Neural cell (in vitro differentiated cells): ENCODE measurements around the gene FEZF2. TPM values are rescaled to one million over a fixed set of nuclear protein-coding genes. Genes with fewer than 3 reads are reported as not detected.

Experiments used
- H2AFZ ChIP-seq: fragments of 200-600, 300-800 bp; sonication (generic), shearing (Covaris generic); 2 replicates; pipeline ENCODE4 v1.6.0; 2014; ENCODE audit warnings: low read depth, mild to moderate bottlenecking, antibody characterized with exemption, low read length, moderate library complexity
- H3F3A ChIP-seq: fragments of 200-600 bp; shearing (Covaris generic); 2 replicates; pipeline ENCODE4 v1.6.1; 2016; ENCODE audit warnings: mild to moderate bottlenecking, moderate library complexity, mixed read lengths, antibody characterized with exemption, low read length; ENCODE audit not compliant: insufficient read depth, poor library complexity, severe bottlenecking
- H3K27ac ChIP-seq: fragments of 200-600, 300-800 bp; sonication (generic), shearing (Covaris generic); 2 replicates; pipeline ENCODE4 v1.5.1; 2014; ENCODE audit warnings: mild to moderate bottlenecking, low read length, moderate library complexity
- H3K27me3 ChIP-seq: fragments of 300-800, 200-600 bp; sonication (generic), shearing (Covaris generic); 2 replicates; pipeline ENCODE4 v1.6.0; 2014; ENCODE audit warnings: mild to moderate bottlenecking, low read depth, low read length, moderate library complexity; ENCODE audit not compliant: insufficient read depth
- H3K36me3 ChIP-seq: fragments of 300-800, 200-600 bp; sonication (generic), shearing (Covaris generic); 2 replicates; pipeline ENCODE4 v1.5.1; 2014; ENCODE audit warnings: mild to moderate bottlenecking, antibody characterized with exemption, low read length, moderate library complexity; ENCODE audit not compliant: insufficient read depth
- H3K4me2 ChIP-seq: fragments of 300-800, 200-600 bp; sonication (generic), shearing (Covaris generic); 2 replicates; pipeline ENCODE4 v1.6.0; 2014; ENCODE audit warnings: mild to moderate bottlenecking, low read length
- H3K4me3 ChIP-seq: fragments of 300-800, 200-600 bp; sonication (generic), shearing (Covaris generic); 2 replicates; pipeline ENCODE4 v1.5.1; 2014; ENCODE audit warnings: mild to moderate bottlenecking, low read length, moderate library complexity
- H3K79me2 ChIP-seq: fragments of 200-600 bp; shearing (Covaris generic); replicated peaks from 2 replicates; pipeline ENCODE4 v1.6.0; 2014; ENCODE audit warnings: mild to moderate bottlenecking, low read length, moderate library complexity; ENCODE audit not compliant: insufficient read depth
- H3K9ac ChIP-seq: fragments of 300-800, 200-600 bp; sonication (generic), shearing (Covaris generic); 2 replicates; pipeline ENCODE4 v1.6.1; 2016; ENCODE audit warnings: mild to moderate bottlenecking, low read length, mixed read lengths
- H3K9me2 ChIP-seq: fragments of 200-600 bp; shearing (Covaris generic); 2 replicates; pipeline ENCODE4 v1.6.1; 2016; ENCODE audit warnings: mild to moderate bottlenecking, low read length, mixed read lengths; ENCODE audit not compliant: insufficient read depth
- H3K9me3 ChIP-seq: fragments of 200-600, 300-800 bp; sonication (generic), shearing (Covaris generic); 2 replicates; pipeline ENCODE4 v1.6.1; 2016; ENCODE audit warnings: mild to moderate bottlenecking, mixed run types, low read length, moderate library complexity, mixed read lengths
- H4K20me1 ChIP-seq: fragments of 200-600 bp; shearing (Covaris generic); 2 replicates; pipeline ENCODE4 v1.6.1; 2016; ENCODE audit warnings: mild to moderate bottlenecking, mixed run types; ENCODE audit not compliant: insufficient read depth
- CTCF ChIP-seq: fragments of 450-650 bp; IDR thresholded peaks from 2 replicates; pipeline ENCODE4 v1.5.1; 2014; ENCODE audit warnings: antibody characterized with exemption, mild to moderate bottlenecking, moderate library complexity; ENCODE audit not compliant: poor library complexity, severe bottlenecking
- EP300 ChIP-seq: fragments of 450-650 bp; conservative IDR thresholded peaks from 2 replicates; pipeline ENCODE4 v1.6.1; 2014; ENCODE audit warnings: antibody characterized with exemption, mild to moderate bottlenecking, moderate library complexity; ENCODE audit not compliant: poor library complexity, severe bottlenecking
- EZH2 ChIP-seq: fragments of 200-600, 300-800 bp; shearing (Covaris generic), sonication (generic); IDR thresholded peaks from 2 replicates; pipeline ENCODE4 v1.6.1; 2014; ENCODE audit warnings: antibody characterized with exemption, low read length, borderline replicate concordance, mild to moderate bottlenecking; ENCODE audit not compliant: insufficient read depth, poor library complexity, severe bottlenecking
- MXI1 ChIP-seq: fragments of 450-650 bp; conservative IDR thresholded peaks from 2 replicates; pipeline ENCODE4 v1.6.1; 2014; ENCODE audit warnings: antibody characterized with exemption, mild to moderate bottlenecking; ENCODE audit not compliant: poor library complexity, severe bottlenecking
- POLR2AphosphoS5 ChIP-seq: IDR thresholded peaks from 2 replicates; pipeline ENCODE4 v1.6.1; 2012
- RAD21 ChIP-seq: fragments of 450-650 bp; conservative IDR thresholded peaks from 2 replicates; pipeline ENCODE4 v1.6.1; 2014; ENCODE audit warnings: antibody characterized with exemption, mild to moderate bottlenecking, moderate library complexity
- REST ChIP-seq: IDR thresholded peaks from 2 replicates; pipeline ENCODE4 v1.6.1; 2012; ENCODE audit warnings: borderline replicate concordance
- SMC3 ChIP-seq: fragments of 450-650 bp; conservative IDR thresholded peaks from 2 replicates; pipeline ENCODE4 v1.6.1; 2014; ENCODE audit warnings: antibody characterized with exemption, mild to moderate bottlenecking, moderate library complexity; ENCODE audit not compliant: poor library complexity
- TAF1 ChIP-seq: IDR thresholded peaks from 2 replicates; pipeline ENCODE4 v1.6.1; 2012; ENCODE audit warnings: low read depth
- polyA plus RNA-seq: library from polyadenylated mRNA; depleted of rRNA; stranded (reverse); fragments of >200 nt; gene quantifications from 2 replicates; pipeline ENCODE4 v1.2.3, GENCODE V29; 2014

The FEZF2 gene
- polyA plus RNA-seq, 1 donor from 2014 or later: 0.47 TPM

GRCh38 chr3:62415312-62415801 lies 42.0 kb upstream of the FEZF2 start:
- no peak overlapping the region for H3K27ac ChIP-seq
- peaks cover 4% of the 10 kb centered on the region for H3F3A ChIP-seq
- H3K36me3 ChIP-seq: no peaks in the 10 kb centered on the region
- peak overlapping the region; percentile 3 for H3K9ac ChIP-seq
- peak overlapping the region; percentile 34 for H3K4me3 ChIP-seq
- no peaks in the 10 kb centered on the region for H4K20me1 ChIP-seq
- no peak for TF ChIP-seq TAF1
- TF ChIP-seq EP300: no peak
- TF ChIP-seq CTCF: no peak
- TF ChIP-seq EZH2: no peak
- TF ChIP-seq POLR2AphosphoS5: no peak
- no peak for TF ChIP-seq MXI1
- no peak for TF ChIP-seq SMC3
- TF ChIP-seq REST: no peak
- no peak for TF ChIP-seq RAD21
- no peaks in the 10 kb centered on the region for H3K79me2 ChIP-seq
- no peaks in the 10 kb centered on the region for H3K9me2 ChIP-seq
- H3K27me3 ChIP-seq: no peaks in the 10 kb centered on the region
- no peak overlapping the region for H2AFZ ChIP-seq
- no peaks in the 10 kb centered on the region for H3K9me3 ChIP-seq
- peak overlapping the region; percentile 18 for H3K4me2 ChIP-seq

GRCh38 chr3:62414786-62415185 lies 41.4 kb upstream of the FEZF2 start:
- no peak for TF ChIP-seq EZH2
- no peak for TF ChIP-seq CTCF
- TF ChIP-seq EP300: no peak
- no peak for TF ChIP-seq SMC3
- TF ChIP-seq TAF1: no peak
- TF ChIP-seq RAD21: no peak
- H3K4me2 ChIP-seq: no peak overlapping the region
- H3K4me3 ChIP-seq: no peak overlapping the region
- H3K36me3 ChIP-seq: no peaks in the 10 kb centered on the region
- no peaks in the 10 kb centered on the region for H3K9me3 ChIP-seq
- no peaks in the 10 kb centered on the region for H3K9me2 ChIP-seq
- no peak overlapping the region for H3K9ac ChIP-seq
- H3K79me2 ChIP-seq: no peaks in the 10 kb centered on the region
- no peaks in the 10 kb centered on the region for H3K27me3 ChIP-seq
- peaks cover 4% of the 10 kb centered on the region for H3F3A ChIP-seq
- no peak overlapping the region for H2AFZ ChIP-seq
- no peaks in the 10 kb centered on the region for H4K20me1 ChIP-seq
- no peak overlapping the region for H3K27ac ChIP-seq
